ENCODE results near the gene DPM2.

DNA sequence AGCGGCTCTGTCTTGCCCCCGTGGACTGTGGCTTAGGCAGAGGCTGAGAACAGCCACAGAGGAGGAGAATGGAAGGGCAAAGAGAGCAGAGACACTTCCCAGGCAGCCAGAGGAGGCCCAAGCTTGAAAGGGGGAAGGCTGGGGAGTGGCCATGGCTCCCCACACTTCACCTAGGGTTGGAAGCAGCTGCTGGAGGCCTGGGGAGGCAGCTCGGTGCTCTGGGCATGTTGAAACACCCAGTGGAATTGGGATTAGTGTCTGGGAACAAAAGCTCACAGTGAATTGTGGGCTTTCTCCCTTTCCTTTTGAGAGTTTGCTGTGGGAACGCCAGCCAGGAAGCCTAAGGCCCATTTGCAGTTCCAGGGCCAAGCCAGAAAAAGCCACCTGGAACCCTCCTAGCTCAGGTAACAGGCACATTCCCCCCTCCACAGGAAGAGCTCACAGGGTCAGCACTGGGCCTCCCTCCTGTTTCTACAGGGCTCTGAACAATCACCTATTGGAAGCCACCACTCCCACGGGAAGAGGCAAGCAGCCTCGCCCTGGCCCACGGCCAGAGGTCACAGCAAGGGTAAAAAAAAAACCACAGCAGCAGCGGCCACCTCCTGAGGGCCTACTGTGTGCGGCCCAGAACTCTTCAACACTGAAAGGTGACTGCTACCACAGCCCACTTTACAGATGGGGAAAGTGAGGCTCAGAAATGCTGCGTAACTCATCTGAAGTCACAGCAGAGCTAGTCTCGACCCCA is 22.9 kb upstream of the DPM2 start:
- TF ChIP-seq EZH2phosphoT487 (IDR thresholded peaks at IDR 0.05; ENCODE audit: insufficient read depth, low read depth) (no peak), EZH2 (IDR thresholded peaks at IDR 0.05; ENCODE audit: insufficient read depth, poor library complexity, severe bottlenecking) (no peak)
